Aorta (tissue), 5 donors: ENCODE measurements around the gene ATF2. TPM values are rescaled to one million over a fixed set of nuclear protein-coding genes. Genes with fewer than 3 reads are reported as not detected.
"Not testable (repeated sequence)": the region's sequence is repeated elsewhere in the genome, so short reads cannot be mapped to it uniquely, and the experiment has no call there.

Source experiments
- ATAC-seq: fragments of 200-7000 bp; cut with Tn5 transposase; one replicate; pipeline ENCODE4 v1.9.1; 2022; ENCODE audit warnings: moderate library complexity; ENCODE audit not compliant: low FRiP score
- DNase-seq, 2 donors: peaks; one replicate each; pipeline ENCODE4 v3.0.0-alpha.2; 2020
- H3K27ac ChIP-seq, 2 donors: one replicate each; pipeline ENCODE4 v1.5.1; 2013; ENCODE audit warnings: low read length in 2 of 2, mild to moderate bottlenecking in 2 of 2, moderate library complexity in 2 of 2, control low read depth in 1 of 2, inconsistent platforms in 1 of 2, low read depth in 1 of 2
- H3K27me3 ChIP-seq, 2 donors: one replicate each; pipeline ENCODE4 v1.6.1; 2013; ENCODE audit warnings: control low read depth in 1 of 2, low read length in 1 of 2, mild to moderate bottlenecking in 1 of 2, moderate library complexity in 1 of 2; ENCODE audit not compliant: insufficient read depth in 2 of 2, control insufficient read depth in 1 of 2
- H3K36me3 ChIP-seq, 2 donors: one replicate each; pipeline ENCODE4 v1.6.1; 2013; ENCODE audit warnings: control low read depth in 1 of 2, low read length in 1 of 2, mild to moderate bottlenecking in 1 of 2; ENCODE audit not compliant: insufficient read depth in 2 of 2, control insufficient read depth in 1 of 2
- H3K4me1 ChIP-seq, 2 donors: one replicate each; pipeline ENCODE4 v1.6.1; 2013; ENCODE audit warnings: low read length in 2 of 2, control low read depth in 1 of 2, mild to moderate bottlenecking in 1 of 2, moderate library complexity in 1 of 2; ENCODE audit not compliant: insufficient read depth in 2 of 2, control insufficient read depth in 1 of 2
- H3K4me3 ChIP-seq, 2 donors: one replicate each; pipeline ENCODE4 v1.5.1; 2013; ENCODE audit warnings: low read length in 2 of 2, control low read depth in 1 of 2, mild to moderate bottlenecking in 1 of 2
- H3K9me3 ChIP-seq: one replicate; pipeline ENCODE4 v1.6.1; 2013; ENCODE audit warnings: mild to moderate bottlenecking, low read length; ENCODE audit not compliant: control insufficient read depth
- WGBS, 2 donors: extraction: QIAGEN DNeasy Blood & Tissue Kit; methylation state at CpG; one replicate each; pipeline ENCODE4 v1.1.7; 2013; 5-methylcytosine and 5-hydroxymethylcytosine counted together
- intact Hi-C, 2 donors: fragments of 100-400 bp; cut with DNase I; formaldehyde crosslinking; loops; one replicate each; pipeline versions ENCODE4 v1.14.2 to v1.15.0; 2022
- polyA plus RNA-seq, 2 donors: library from polyadenylated mRNA; stranded (reverse); fragments of 200-250 nt; gene quantifications; one replicate each; pipeline ENCODE4 v1.2.3, GENCODE V29; 2013
- total RNA-seq, 2 donors: library from RNA; stranded (reverse); fragmentation: NEBNext Ultra II Directional; extraction: Animal tissue kit (Norgen Biotek cat#: 25700); gene quantifications; one replicate each; pipeline ENCODE4 v1.2.1, GENCODE V29; 2021
- donor health status: healthy with polysubstance abuse.
- donor health status: Bipolar disorder and iron deficiency.
- donor health status: DM: no; HTN: no; CAD: no.
- donor health status: DM: no; HTN: no; CAD: no.
- donor health status: DM: yes; HTN: yes; CAD: no.

Gene ATF2
- total and polyA plus RNA-seq, 4 donors: 17.3 to 72.0 (median 40.9) TPM

DNA sequence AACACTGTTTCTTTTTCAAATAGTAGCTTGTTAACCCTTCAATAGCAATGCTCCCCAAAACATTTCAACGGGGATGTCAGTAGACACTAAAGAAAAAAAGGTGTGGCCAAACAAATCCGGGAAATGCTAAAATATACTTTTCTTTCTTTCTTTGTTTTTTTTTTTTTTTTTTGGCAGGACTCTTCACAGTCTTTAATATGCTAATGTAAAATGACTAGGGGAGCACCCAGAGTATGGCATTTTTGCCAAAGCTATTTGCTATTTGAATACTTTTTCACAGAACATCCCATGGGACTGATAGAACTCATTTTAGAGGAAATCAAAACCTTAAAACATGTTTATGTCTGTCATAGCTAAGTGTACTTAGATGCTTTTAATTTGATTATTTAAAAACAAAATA lies 32.1 kb downstream of the ATF2 start:
- peaks cover 0 to 4% of the 10 kb centered on the region in 2 donors for H3K4me1 ChIP-seq
- H3K4me3 ChIP-seq: no peak overlapping the region
- H3K27ac ChIP-seq: no peak overlapping the region
- ATAC-seq: no peak
- H3K27me3 ChIP-seq: no peaks in the 10 kb centered on the region
- 59 to 72% methylated on average over 2 of the region's 2 CpGs for WGBS, 2 donors
- DNase-seq: no peak
- no peaks in the 10 kb centered on the region for H3K9me3 ChIP-seq
- H3K36me3 ChIP-seq: no peaks in the 10 kb centered on the region
- intact Hi-C loops: no loop called here

DNA sequence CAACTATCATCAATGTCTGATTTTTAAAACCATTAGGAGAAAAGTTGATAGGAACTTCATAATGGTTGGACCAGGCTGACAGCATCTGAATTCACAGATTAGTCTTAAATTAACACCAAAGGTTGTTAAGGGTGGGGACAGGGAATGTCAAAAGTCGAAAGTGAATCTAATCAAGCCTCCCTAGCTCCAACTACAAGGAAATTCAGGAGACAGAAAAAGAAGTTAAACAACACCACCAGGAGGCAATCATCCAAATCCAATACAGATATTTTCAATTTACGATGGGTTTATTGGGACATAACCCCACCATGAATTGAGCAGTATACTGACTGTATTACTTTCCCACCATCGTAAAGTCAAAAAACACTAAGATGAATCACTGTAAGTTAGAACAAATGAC lies 32.8 kb downstream of the ATF2 start:
- intact Hi-C loops: no loop called here

DNA sequence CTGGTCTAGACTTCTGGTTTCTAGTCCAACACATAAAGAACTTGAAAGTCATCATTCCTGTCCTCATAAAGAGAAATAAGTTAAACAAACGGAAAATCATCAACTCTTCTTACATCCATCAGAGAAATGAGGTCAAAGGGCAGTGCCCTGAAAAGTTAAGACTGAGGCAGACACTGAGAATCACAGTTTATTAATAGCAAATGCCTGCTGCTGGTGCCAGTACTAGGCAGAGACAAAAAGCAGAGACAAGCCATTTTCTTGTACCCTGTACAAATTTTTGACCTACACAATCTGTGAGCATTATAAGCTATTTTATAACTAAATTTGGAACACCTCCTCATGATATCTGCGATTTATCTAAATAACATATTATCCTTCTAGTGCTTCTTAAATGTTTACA lies 36.8 kb downstream of the ATF2 start:
- Histone ChIP-seq H3K4me3 (no peak overlapping the region), H3K9me3 (no peaks in the 10 kb centered on the region), H3K27me3 (no peaks in the 10 kb centered on the region), H3K4me1 (no peaks in the 10 kb centered on the region), H3K36me3 (no peaks in the 10 kb centered on the region), H3K27ac (no peak overlapping the region)
- intact Hi-C loops: no loop called here
- DNase-seq: no peak
- 70 to 76% methylated on average over 2 of the region's 2 CpGs for WGBS, 2 donors
- ATAC-seq: no peak

More for the DNA sequence above, 32.8 kb downstream of the ATF2 start:
- WGBS, 2 donors: 92 to 93% methylated on average over 3 of the region's 3 CpGs
- H3K27me3 ChIP-seq: no peaks in the 10 kb centered on the region
- H3K36me3 ChIP-seq: no peaks in the 10 kb centered on the region
- H3K4me3 ChIP-seq: no peak overlapping the region
- peaks cover 0 to 4% of the 10 kb centered on the region in 2 donors for H3K4me1 ChIP-seq
- DNase-seq (no peak), ATAC-seq (no peak)
- no peaks in the 10 kb centered on the region for H3K9me3 ChIP-seq
- no peak overlapping the region for H3K27ac ChIP-seq

DNA sequence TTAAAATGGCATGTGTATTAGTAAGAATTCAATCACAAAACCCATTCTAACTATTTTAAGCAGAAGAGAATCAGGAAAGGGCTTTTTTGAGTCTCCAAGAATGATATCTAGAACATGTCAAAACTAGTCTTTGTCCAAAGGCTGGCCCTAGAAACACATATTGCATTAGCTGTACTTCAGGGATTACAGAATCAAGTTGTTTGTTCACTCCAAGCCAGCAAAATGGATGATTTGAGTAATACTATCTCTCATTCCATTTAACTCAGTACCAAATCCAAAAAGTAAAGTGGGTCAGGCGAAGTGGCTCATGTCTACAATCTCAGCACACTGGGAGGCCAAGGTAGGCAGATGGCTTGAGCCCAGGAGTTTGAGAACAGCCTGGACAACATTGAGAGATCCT lies 41.3 kb downstream of the ATF2 start:
- no peak for ATAC-seq
- H3K36me3 ChIP-seq: no peaks in the 10 kb centered on the region
- 97 to 100% methylated on average over 1 of the region's 1 CpG for WGBS, 2 donors
- no peaks in the 10 kb centered on the region for H3K9me3 ChIP-seq
- H3K4me3 ChIP-seq: no peak overlapping the region
- H3K27ac ChIP-seq: no peak overlapping the region
- intact Hi-C loops: no loop called here
- H3K4me1 ChIP-seq: no peaks in the 10 kb centered on the region
- DNase-seq: no peak
- no peaks in the 10 kb centered on the region for H3K27me3 ChIP-seq

DNA sequence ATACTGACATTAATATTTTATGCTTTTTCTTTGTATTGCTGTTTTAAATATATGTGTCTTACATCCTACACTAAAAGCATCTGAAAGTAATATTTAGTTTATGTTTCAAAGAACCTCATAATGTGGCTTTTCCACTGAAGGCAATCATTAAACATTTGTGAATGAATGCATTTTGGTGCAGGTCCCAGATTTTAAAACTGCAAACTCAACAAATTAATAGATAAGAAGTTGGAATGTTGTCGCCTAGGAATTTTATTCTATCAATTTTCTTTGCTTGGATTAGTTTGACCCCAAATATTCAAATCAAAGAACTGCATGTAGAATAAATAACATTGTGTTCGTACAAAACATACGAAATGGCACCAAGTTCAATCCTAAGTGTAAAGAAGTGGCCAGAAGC lies 44.7 kb downstream of the ATF2 start:
- H3K27ac ChIP-seq: no peak overlapping the region
- ATAC-seq: no peak
- H3K36me3 ChIP-seq: no peaks in the 10 kb centered on the region
- H3K27me3 ChIP-seq: no peaks in the 10 kb centered on the region
- intact Hi-C loops: no loop called here
- WGBS, 2 donors: 73 to 78% methylated on average over 3 of the region's 3 CpGs
- DNase-seq: no peak
- no peak overlapping the region for H3K4me3 ChIP-seq
- H3K4me1 ChIP-seq: no peaks in the 10 kb centered on the region
- H3K9me3 ChIP-seq: no peaks in the 10 kb centered on the region

DNA sequence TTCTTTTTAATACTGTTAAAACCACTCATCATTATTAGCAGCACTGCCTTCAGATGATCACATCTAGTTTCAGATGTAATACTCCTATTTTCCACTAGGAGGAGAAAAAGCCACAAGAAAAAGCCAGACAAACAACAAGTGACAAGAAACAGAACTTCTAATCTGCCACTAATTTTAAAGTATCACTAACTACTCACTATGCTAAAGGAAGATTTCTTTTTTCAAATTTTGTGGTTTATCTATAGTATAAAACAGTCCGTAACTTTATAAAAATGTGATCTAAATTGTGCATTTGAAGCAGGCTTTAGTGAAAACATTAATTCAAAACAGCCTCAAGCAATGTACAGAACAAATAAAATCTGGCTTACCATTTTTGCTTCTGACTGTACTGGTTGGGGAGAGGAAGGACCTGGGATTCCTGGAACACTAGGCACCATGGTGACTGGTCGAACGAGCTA lies 56.8 kb downstream of the ATF2 start:
- Histone ChIP-seq H3K4me3 (no peak overlapping the region), H3K27ac (no peak overlapping the region), H3K27me3 (no peaks in the 10 kb centered on the region), H3K36me3 (no peaks in the 10 kb centered on the region), H3K4me1 (no peaks in the 10 kb centered on the region), H3K9me3 (no peaks in the 10 kb centered on the region)
- 54 to 56% methylated on average over 3 of the region's 3 CpGs for WGBS, 2 donors
- no peak for DNase-seq
- intact Hi-C loops: loop anchor here in 1 of 2 donors (5.0 kb wide), 1 partner anchor 56 kb away; the partner anchor contains the start of gene ATF2
- ATAC-seq: no peak

DNA sequence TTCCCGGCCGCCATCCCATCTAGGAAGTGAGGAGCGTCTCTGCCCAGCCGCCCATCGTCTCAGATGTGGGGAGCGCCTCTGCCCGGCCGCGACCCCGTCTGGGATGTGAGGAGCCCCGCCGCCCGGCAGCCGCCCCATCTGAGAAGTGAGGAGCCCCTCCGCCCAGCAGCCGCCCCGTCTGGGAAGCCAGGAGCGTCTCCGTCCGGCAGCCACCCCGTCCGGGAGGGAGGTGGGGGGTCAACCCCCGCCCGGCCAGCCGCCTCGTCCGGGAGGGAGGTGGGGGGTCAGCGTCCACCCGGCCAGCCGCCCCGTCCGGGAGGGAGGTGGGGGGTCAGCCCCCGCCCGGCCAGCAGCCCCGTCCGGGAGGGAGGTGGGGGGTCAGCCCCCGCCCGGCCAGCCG lies 59.9 kb downstream of the ATF2 start:
- intact Hi-C loops, H3K9me3 ChIP-seq, H3K27me3 ChIP-seq, ATAC-seq, H3K27ac ChIP-seq, H3K4me3 ChIP-seq, H3K4me1 ChIP-seq, DNase-seq, H3K36me3 ChIP-seq: not testable (repeated sequence)
- WGBS, 2 donors: 98% methylated on average over 29 to 39 of the region's 39 CpGs

DNA sequence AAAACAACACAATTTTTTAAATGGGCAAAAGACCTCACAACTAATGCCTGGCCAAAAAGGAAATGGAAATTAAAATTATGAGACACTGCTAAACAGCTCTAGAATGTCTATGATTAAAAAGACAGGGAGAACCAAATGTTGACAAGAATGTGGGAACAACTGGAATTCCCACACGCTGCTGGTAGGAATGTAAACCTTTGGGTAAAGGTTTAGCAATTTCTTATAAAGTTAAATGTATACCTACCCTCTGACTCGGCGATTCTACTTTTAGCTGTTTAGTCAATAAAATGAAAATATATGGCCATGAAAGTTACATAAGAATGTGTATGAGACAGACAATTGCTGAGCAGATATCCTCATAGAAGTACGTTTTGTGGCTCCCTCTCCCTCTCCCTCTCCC lies 60.9 kb downstream of the ATF2 start:
- H3K36me3 ChIP-seq: no peaks in the 10 kb centered on the region
- WGBS, 2 donors: 43 to 64% methylated on average over 4 of the region's 4 CpGs
- H3K9me3 ChIP-seq: no peaks in the 10 kb centered on the region
- no peak overlapping the region for H3K4me3 ChIP-seq
- H3K4me1 ChIP-seq: no peaks in the 10 kb centered on the region
- intact Hi-C loops: no loop called here
- DNase-seq: no peak
- no peak for ATAC-seq
- H3K27ac ChIP-seq: no peak overlapping the region
- H3K27me3 ChIP-seq: no peaks in the 10 kb centered on the region

DNA sequence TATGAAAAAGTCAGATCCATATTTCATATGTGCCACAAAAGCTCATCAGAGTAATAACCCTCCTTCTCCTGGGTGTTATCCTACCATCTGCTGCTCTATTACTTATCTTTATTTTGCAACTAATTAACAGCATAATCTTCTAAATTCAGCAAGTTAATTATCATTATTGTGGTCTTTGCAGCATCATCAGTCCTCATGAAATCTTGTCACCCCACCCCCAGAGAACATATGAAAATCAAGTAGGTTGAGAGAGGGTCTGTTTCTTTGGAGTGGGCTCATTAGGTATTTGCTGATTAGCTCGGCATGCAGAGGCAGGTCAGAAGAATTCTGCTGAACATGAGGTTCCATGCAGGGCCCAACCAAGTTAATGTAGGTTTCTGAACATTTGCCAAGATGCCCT lies 64.8 kb downstream of the ATF2 start:
- intact Hi-C loops: no loop called here
- Histone ChIP-seq H3K9me3 (no peaks in the 10 kb centered on the region), H3K4me3 (no peak overlapping the region), H3K36me3 (no peaks in the 10 kb centered on the region), H3K27ac (no peak overlapping the region), H3K4me1 (peaks cover 0 to 1% of the 10 kb centered on the region in 2 donors), H3K27me3 (no peaks in the 10 kb centered on the region)
- WGBS, 2 donors: 76 to 83% methylated on average over 1 of the region's 1 CpG
- no peak for ATAC-seq
- DNase-seq: no peak
